HepG2 (cell line): ENCODE results near the gene LTB4R2. TPM values are rescaled to one million over a fixed set of nuclear protein-coding genes. Genes with fewer than 3 reads are reported as not detected.

Source experiments
- ATAC-seq: fragments of 200-7000 bp; cut with Tn5 transposase; 3 replicates; pipeline ENCODE4 v1.9.1; 2020; ENCODE audit warnings: mild to moderate bottlenecking, moderate library complexity
- BruUV-seq: library from RNA; stranded (reverse); fragments of 400-500 nt; replicated peaks from 2 replicates; lab custom pipeline; 2021; lab: Mats Ljungman, UMichigan
- CTCF ChIA-PET: fragments of 300-600 bp; formaldehyde crosslinking; extraction: SDS; loops from one replicate; lab custom pipeline; 2021; ENCODE audit warnings: low total read pairs, inconsistent platforms, low intra/inter-chr PET ratio; lab: Yijun Ruan, JAX
- POLR2A ChIA-PET: fragments of 350-600 bp; sonication (Branson Sonifier 250); formaldehyde crosslinking; loops from one replicate; lab custom pipeline; 2020; ENCODE audit warnings: antibody characterized with exemption, inconsistent platforms; lab: Yijun Ruan, JAX
- DNase-seq: peaks from one replicate; pipeline ENCODE4 v3.0.0-alpha.2; 2015; ENCODE audit warnings: low spot score
- FAIRE-seq: peaks from 3 replicates; lab custom pipeline; 2011; peaks lifted over from hg19 to GRCh38; lab: Jason Lieb, UNC
- H2AFZ ChIP-seq: one replicate; pipeline ENCODE4 v1.6.1; 2011; ENCODE audit warnings: low read length, inconsistent platforms
- H3K27ac ChIP-seq: fragments of 300-600 bp; 3 replicates; pipeline ENCODE4 v1.8.0; 2011; ENCODE audit warnings: mixed run types, mild to moderate bottlenecking, mixed read lengths, low read length, inconsistent platforms; ENCODE audit not compliant: insufficient read depth; ENCODE audit errors: extremely low read length
- H3K27me3 ChIP-seq, 2 experiments: fragments of 200-600 bp in 1 of 2; 2 replicates in 1 of 2; 3 replicates in 1 of 2; pipeline versions ENCODE4 v1.6.0 to v1.8.0; 2011; ENCODE audit warnings: low read length in 2 of 2, mild to moderate bottlenecking in 2 of 2, moderate library complexity in 2 of 2, inconsistent platforms in 1 of 2; ENCODE audit not compliant: insufficient read depth in 2 of 2, control insufficient read depth in 1 of 2
- H3K36me3 ChIP-seq, 2 experiments: fragments of 200-600 bp in 1 of 2; replicated peaks in 1 of 2; 2 replicates in 1 of 2; 3 replicates in 1 of 2; pipeline versions ENCODE4 v1.5.1 to v1.8.0; 2011; ENCODE audit warnings: low read length in 2 of 2, inconsistent platforms in 1 of 2; ENCODE audit not compliant: insufficient read depth in 2 of 2, control insufficient read depth in 1 of 2
- H3K4me1 ChIP-seq: 2 replicates; pipeline ENCODE4 v1.5.1; 2012; ENCODE audit warnings: low read length, inconsistent platforms; ENCODE audit not compliant: insufficient read depth
- H3K4me2 ChIP-seq: 2 replicates; pipeline ENCODE4 v1.6.0; 2011; ENCODE audit warnings: low read depth, low read length, inconsistent platforms
- H3K4me3 ChIP-seq, 3 experiments: fragments of 200-600 bp in 1 of 3; sonication (generic), shearing (Covaris generic) in 1 of 3; replicated peaks in 1 of 3; 2 replicates each; pipeline ENCODE4 v1.5.1; 2011 to 2016; ENCODE audit warnings: low read length in 3 of 3, inconsistent platforms in 2 of 3, low read depth in 2 of 3, mild to moderate bottlenecking in 2 of 3, control low read depth in 1 of 3, mixed read lengths in 1 of 3; ENCODE audit not compliant: insufficient read depth in 1 of 3
- H3K79me2 ChIP-seq: one replicate; pipeline ENCODE4 v1.6.1; 2011; ENCODE audit warnings: low read length, inconsistent platforms; ENCODE audit not compliant: insufficient read depth
- H3K9ac ChIP-seq: 2 replicates; pipeline ENCODE4 v1.6.0; 2011; ENCODE audit warnings: mild to moderate bottlenecking, low read depth, low read length, inconsistent platforms; ENCODE audit not compliant: insufficient read depth
- H3K9me3 ChIP-seq: 2 replicates; pipeline ENCODE4 v1.5.1; 2012; ENCODE audit warnings: mild to moderate bottlenecking, low read length
- H4K20me1 ChIP-seq: 2 replicates; pipeline ENCODE4 v1.6.0; 2011; ENCODE audit warnings: inconsistent platforms, mild to moderate bottlenecking, low read length, moderate library complexity; ENCODE audit not compliant: insufficient read depth
- ATF4 ChIP-seq, 2 experiments: fragments of 450-650 bp in 1 of 2; sonication (generic) in 1 of 2; formaldehyde crosslinking; IDR thresholded peaks; 2 replicates each; pipeline versions ENCODE4 v1.5.0 to v1.8.0; 2020 to 2022; ENCODE audit warnings: mild to moderate bottlenecking in 1 of 2, missing genetic modification reagents in 1 of 2
- BHLHE40 ChIP-seq: IDR thresholded peaks from 2 replicates; pipeline ENCODE4 v1.6.1; 2011; ENCODE audit warnings: low read length, improper control_type of control experiment
- EED ChIP-seq: sonication (generic); formaldehyde crosslinking; IDR thresholded peaks from 2 replicates; pipeline ENCODE4 v1.5.0; 2020; ENCODE audit warnings: mild to moderate bottlenecking, missing genetic modification reagents
- USF2 ChIP-seq, 2 experiments: sonication (generic) in 1 of 2; formaldehyde crosslinking in 1 of 2; IDR thresholded peaks; 2 replicates each; pipeline versions ENCODE4 v1.5.1 to v1.6.1; 2011 to 2020; ENCODE audit warnings: borderline replicate concordance in 1 of 2, low read depth in 1 of 2, low read length in 1 of 2, mild to moderate bottlenecking in 1 of 2, missing genetic modification reagents in 1 of 2, moderate library complexity in 1 of 2
- ZFP91 ChIP-seq: sonication (generic); formaldehyde crosslinking; IDR thresholded peaks from 2 replicates; pipeline ENCODE4 v1.9.0; 2022; ENCODE audit warnings: missing genetic modification reagents, mild to moderate bottlenecking, borderline replicate concordance
- ZNF264 ChIP-seq: sonication (generic); formaldehyde crosslinking; IDR thresholded peaks from 2 replicates; pipeline ENCODE4 v1.4.0; 2020; ENCODE audit warnings: missing genetic modification reagents
- ZNF607 ChIP-seq: sonication (generic); formaldehyde crosslinking; IDR thresholded peaks from 2 replicates; pipeline ENCODE4 v1.5.1; 2020; ENCODE audit warnings: missing genetic modification reagents, mild to moderate bottlenecking, borderline replicate concordance
- ZNF614 ChIP-seq: IDR thresholded peaks from 2 replicates; pipeline ENCODE4 v1.6.1; 2018; ENCODE audit warnings: missing biosample characterization, missing genetic modification reagents, inconsistent platforms, borderline replicate concordance
- ZNF670 ChIP-seq: sonication (generic); formaldehyde crosslinking; IDR thresholded peaks from 2 replicates; pipeline ENCODE4 v1.8.0; 2022; ENCODE audit warnings: mild to moderate bottlenecking, missing genetic modification reagents, borderline replicate concordance
- ZNF768 ChIP-seq: sonication (generic); formaldehyde crosslinking; IDR thresholded peaks from 2 replicates; pipeline ENCODE4 v1.4.0; 2020; ENCODE audit warnings: missing genetic modification reagents
- ZNF792 ChIP-seq: IDR thresholded peaks from 2 replicates; pipeline ENCODE4 v1.6.1; 2016
- WGBS: methylation state at CpG from one replicate; pipeline ENCODE4 v1.1.6; 2017; ENCODE audit warnings: low lambda C conversion rate; 5-methylcytosine and 5-hydroxymethylcytosine counted together
- in situ Hi-C: cut with HindIII; loops from 2 replicates; pipeline ENCODE4 v1.10.0; 2017; ENCODE audit warnings: low pct_unique_long_range_greater_than_20kb; ENCODE audit not compliant: extremely low pct_ligation_motif_present
- intact Hi-C: fragments of 100-400 bp; cut with micrococcal nuclease; formaldehyde crosslinking; loops from one replicate; pipeline ENCODE4 v1.10.0; 2022; ENCODE audit not compliant: unreplicated experiment
- polyA plus RNA-seq, 8 experiments: library from polyadenylated mRNA; depleted of rRNA in 3 of 8; stranded (reverse) in 7 of 8; unstranded in 1 of 8; fragments of >200 nt; fragmentation: Illumina TruSeq in 4 of 8; extraction: Trizol in 4 of 8; gene quantifications; 2 replicates each; pipeline versions ENCODE4 v1.2.1 to v1.2.3, GENCODE V29; 2011 to 2016; ENCODE audit warnings: low read depth in 4 of 8, missing spikeins in 1 of 8, mixed read lengths in 1 of 8; ENCODE audit not compliant: insufficient read depth in 1 of 8
- total RNA-seq, 5 experiments: library from RNA; depleted of rRNA; stranded (reverse); fragments of >200 nt; fragmentation: Illumina TruSeq; extraction: Trizol; gene quantifications; 2 replicates each; pipeline ENCODE4 v1.2.3, GENCODE V29; 2016; ENCODE audit warnings: low read depth in 1 of 5

LTB4R2 gene
- total and polyA plus RNA-seq, 2 of the 13 experiments (the other 11 are each of a cell fraction or from before 2014, with no cell fraction given), result 3.9 to 6.9 TPM

- Histone ChIP-seq H4K20me1 (no peaks in the 10 kb centered on the region), H3K4me3 (no peak overlapping the region), H3K36me3 (no peaks in the 10 kb centered on the region), H3K27me3 (peaks cover 31 to 80% of the 10 kb centered on the region in 2 experiments), H3K4me1 (peaks cover 34% of the 10 kb centered on the region), H3K79me2 (no peaks in the 10 kb centered on the region), H3K4me2 (no peak overlapping the region), H3K9me3 (no peaks in the 10 kb centered on the region), H2AFZ (no peak overlapping the region), H3K27ac (no peak overlapping the region), H3K9ac (no peak overlapping the region)
- TF ChIP-seq ATF4 (CRISPR knock-in tag; IDR thresholded peaks at IDR 0.05) (no peak), ZNF607 (CRISPR knock-in tag) (0 out of 2 replicates have a peak, but pooled peaks have one; percentile 21)
- DNase-seq, result no peak
- no TSS peak for BruUV-seq
- CTCF ChIA-PET, result interaction anchor here (10.2 kb wide), 1 partner anchor 105 kb away, joined by 235 read pairs; the partner anchor contains the start of genes CBLN3 and KHNYN
- no peak for ATAC-seq
- no peak for FAIRE-seq
- in situ Hi-C loops (no loop called here), intact Hi-C loops (no loop called here)
- POLR2A ChIA-PET, result interaction anchor here (0.9 to 3.1 kb wide), 5 partner anchors 86 to 134 kb away, joined by 3 to 14 read pairs (median 4); partner anchors contain the start of genes CBLN3, KHNYN, TINF2 and TM9SF1
- WGBS, result 14% methylated on average over 12 of the region's 12 CpGs
These were observed 19.2 kb downstream of the LTB4R2 start for GRCh38 chr14:24329073-24329663.

DNA sequence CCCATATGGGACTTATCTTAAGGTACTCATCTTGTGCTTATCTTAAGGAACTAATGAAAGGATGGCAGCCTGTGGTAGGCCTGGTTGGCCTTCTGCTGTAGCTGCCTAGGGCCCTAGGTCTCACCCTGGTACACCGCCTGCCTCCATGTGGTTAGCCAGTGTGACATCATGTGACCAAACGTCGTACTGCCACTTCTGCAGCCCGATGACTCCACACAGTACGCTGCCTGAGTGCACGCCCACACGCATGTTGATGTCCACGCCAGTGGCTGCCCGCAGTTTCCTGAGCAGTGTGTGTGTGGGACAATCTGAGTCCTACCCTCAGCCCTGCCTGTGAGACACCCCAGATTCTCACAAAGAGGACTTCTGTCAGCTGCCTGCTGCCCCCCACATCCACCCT is 19.8 kb downstream of the LTB4R2 start:
- ATAC-seq (no peak), DNase-seq (no peak), FAIRE-seq (no peak)
- H3K79me2 ChIP-seq, result no peaks in the 10 kb centered on the region
- BruUV-seq, result no TSS peak
- H3K9ac ChIP-seq, result no peak overlapping the region
- 50% methylated on average over 9 of the region's 9 CpGs for WGBS
- H2AFZ ChIP-seq, result no peak overlapping the region
- no peak overlapping the region for H3K4me3 ChIP-seq
- H3K36me3 ChIP-seq, result no peaks in the 10 kb centered on the region
- no peaks in the 10 kb centered on the region for H3K9me3 ChIP-seq
- in situ Hi-C loops (loop anchor here (5.0 kb wide), 1 partner anchor 103 kb away; no protein-coding TSS in a partner anchor), intact Hi-C loops (loop anchor here (5.0 kb wide), 1 partner anchor 1562 kb away; the partner anchor contains the start of gene OXA1L)
- H3K27me3 ChIP-seq, result peaks cover 32 to 82% of the 10 kb centered on the region in 2 experiments
- POLR2A ChIA-PET, result interaction anchor here (0.9 to 3.1 kb wide), 5 partner anchors 87 to 134 kb away, joined by 3 to 14 read pairs (median 4); partner anchors contain the start of genes CBLN3, KHNYN, TINF2 and TM9SF1
- H3K4me1 ChIP-seq, result peaks cover 31% of the 10 kb centered on the region
- H3K27ac ChIP-seq, result no peak overlapping the region
- no peak overlapping the region for H3K4me2 ChIP-seq
- CTCF ChIA-PET, result interaction anchor here (10.2 kb wide), 1 partner anchor 104 kb away, joined by 235 read pairs; the partner anchor contains the start of genes CBLN3 and KHNYN
- H4K20me1 ChIP-seq, result no peaks in the 10 kb centered on the region
- TF ChIP-seq ZFP91 (CRISPR knock-in tag) (no peak), USF2 (IDR thresholded peaks at IDR 0.05; ENCODE audit: low read depth, low read length) (0 out of 2 replicates have a peak, but pooled peaks have one; percentile 6), USF2 (CRISPR knock-in tag; IDR thresholded peaks at IDR 0.05; ENCODE audit: borderline replicate concordance) (no peak), ZNF614 (CRISPR knock-in tag) (no peak), ZNF768 (CRISPR knock-in tag) (0 out of 2 replicates have a peak, but pooled peaks have one; percentile 27), BHLHE40 (no peak), ZNF264 (CRISPR knock-in tag) (no peak), ZNF792 (CRISPR knock-in tag) (no peak), EED (CRISPR knock-in tag) (0 out of 2 replicates have a peak, but pooled peaks have one; percentile 44), ZNF670 (no peak)
